ENCODE data around the gene RABAC1.
"Not testable (repeated sequence)": the region's sequence is repeated elsewhere in the genome, so short reads cannot be mapped to it uniquely, and the experiment has no call there.

RABAC1 gene

DNA sequence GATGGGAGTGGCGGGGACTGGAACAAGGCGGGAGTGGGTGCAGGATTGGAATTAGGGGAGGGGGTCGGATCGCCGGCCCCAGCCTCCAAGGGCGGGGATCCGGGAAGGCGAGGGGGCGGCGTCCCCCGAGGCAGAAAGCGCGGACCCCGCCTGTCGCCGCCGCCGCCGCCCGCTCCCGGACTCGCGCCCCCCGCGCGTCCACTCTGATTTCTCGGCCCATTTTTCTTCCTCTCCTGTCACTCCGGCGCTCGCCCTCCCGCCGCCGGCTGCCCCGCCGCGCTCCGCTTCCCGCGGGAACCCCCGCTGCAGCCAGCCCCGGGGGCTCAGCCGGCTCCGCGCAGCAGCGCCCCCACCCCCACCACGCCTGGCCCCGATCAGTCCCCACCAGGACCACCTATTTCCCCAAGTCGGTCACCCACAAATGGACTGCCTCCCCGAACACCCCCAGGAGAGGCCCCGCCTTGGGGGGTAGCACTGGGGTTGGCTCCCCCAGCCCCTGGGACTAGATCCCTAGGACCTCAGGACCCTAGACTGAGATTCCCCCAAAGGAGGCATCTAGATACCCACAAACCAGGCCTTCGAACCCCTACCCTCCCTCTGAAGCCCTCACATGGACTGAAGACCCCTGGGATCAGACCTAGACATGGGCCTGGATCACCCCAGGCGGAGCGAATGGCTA lies 18.3 kb downstream of the RABAC1 start:
- Histone ChIP-seq H3K9me3 (no peaks in the 10 kb centered on the region), H3K4me1 (peaks cover 0 to 19% (median 16%) of the 10 kb centered on the region in 4 donors), H3K4me3 (peak overlapping the region; percentile 14 to 40), H3K27ac (no peak overlapping the region), H3K27me3 (peaks cover 7 to 78% of the 10 kb centered on the region in 2 donors), H3K36me3 (peaks cover 0 to 6% (median 0%) of the 10 kb centered on the region in 3 donors)
- intact Hi-C loops (cut with DNase I; ENCODE audit: low total_unique reads) = no loop called here
- TF ChIP-seq, protein P1, sequence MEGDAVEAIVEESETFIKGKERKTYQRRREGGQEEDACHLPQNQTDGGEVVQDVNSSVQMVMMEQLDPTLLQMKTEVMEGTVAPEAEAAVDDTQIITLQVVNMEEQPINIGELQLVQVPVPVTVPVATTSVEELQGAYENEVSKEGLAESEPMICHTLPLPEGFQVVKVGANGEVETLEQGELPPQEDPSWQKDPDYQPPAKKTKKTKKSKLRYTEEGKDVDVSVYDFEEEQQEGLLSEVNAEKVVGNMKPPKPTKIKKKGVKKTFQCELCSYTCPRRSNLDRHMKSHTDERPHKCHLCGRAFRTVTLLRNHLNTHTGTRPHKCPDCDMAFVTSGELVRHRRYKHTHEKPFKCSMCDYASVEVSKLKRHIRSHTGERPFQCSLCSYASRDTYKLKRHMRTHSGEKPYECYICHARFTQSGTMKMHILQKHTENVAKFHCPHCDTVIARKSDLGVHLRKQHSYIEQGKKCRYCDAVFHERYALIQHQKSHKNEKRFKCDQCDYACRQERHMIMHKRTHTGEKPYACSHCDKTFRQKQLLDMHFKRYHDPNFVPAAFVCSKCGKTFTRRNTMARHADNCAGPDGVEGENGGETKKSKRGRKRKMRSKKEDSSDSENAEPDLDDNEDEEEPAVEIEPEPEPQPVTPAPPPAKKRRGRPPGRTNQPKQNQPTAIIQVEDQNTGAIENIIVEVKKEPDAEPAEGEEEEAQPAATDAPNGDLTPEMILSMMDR (IDR thresholded peaks at IDR 0.05) = no peak
- DNase-seq = no peak

DNA sequence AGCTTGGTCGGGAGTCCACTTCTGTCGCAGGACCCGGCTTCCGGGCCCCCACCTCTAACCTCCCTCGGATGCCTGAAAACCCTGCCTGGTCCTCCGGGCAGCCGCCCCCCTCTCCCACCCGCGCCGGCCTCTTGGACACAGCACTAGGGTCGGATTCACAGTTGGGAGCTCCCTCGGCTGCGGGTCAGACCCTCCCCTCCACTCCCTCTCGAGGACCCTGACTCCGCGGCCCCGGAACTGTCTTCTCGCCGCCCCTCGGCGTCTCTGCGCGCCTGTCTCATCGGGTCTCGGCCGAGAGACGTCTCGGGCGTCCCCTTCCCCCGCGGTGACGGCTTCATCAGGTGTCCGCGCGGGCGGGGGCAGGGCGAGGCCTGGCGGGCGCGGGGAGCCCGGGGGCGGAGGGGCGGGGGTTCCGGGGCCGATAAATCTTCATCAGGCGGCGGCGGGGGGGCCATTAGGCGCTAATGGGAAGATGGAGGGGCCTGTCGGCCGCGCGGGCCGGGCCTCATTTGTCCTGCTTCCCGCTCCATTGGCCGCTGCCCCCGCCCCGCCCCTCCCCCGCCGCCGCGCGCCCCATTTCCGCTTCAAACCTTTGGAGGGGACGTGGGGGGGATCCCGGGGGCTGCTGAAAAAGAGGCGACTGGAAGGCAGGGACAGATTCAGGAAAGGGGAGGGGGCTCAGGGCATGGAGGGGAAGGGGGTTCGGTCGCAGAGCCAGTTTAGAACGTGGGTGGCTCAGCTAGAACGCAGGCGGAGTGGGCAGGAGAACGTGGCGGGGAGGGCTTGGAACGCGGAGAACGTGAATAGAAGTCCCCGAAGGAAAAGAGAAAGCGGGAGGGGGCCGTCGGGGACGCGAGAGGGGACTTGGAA lies 19.0 kb downstream of the RABAC1 start:
- Histone ChIP-seq H3K27ac (no peak overlapping the region), H3K36me3 (no peaks in the 10 kb centered on the region), H3K4me3 (peak overlapping the region; percentile 14 to 40), H3K4me1 (peaks cover 0 to 19% (median 16%) of the 10 kb centered on the region in 4 donors), H3K9me3 (no peaks in the 10 kb centered on the region), H3K27me3 (peaks cover 7 to 80% of the 10 kb centered on the region in 2 donors)
- TF ChIP-seq, protein P1 (IDR thresholded peaks at IDR 0.05) = no peak
- intact Hi-C loops (cut with DNase I; ENCODE audit: low total_unique reads) = no loop called here
- DNase-seq = no peak

GRCh38 chr19:41939209-41939608 lies 19.9 kb downstream of the RABAC1 start:
- H3K4me3 ChIP-seq; DNase-seq; H3K36me3 ChIP-seq; H3K9me3 ChIP-seq; H3K27ac ChIP-seq; intact Hi-C loops (cut with DNase I; ENCODE audit: low total_unique reads): not testable (repeated sequence)
- peaks cover 7 to 78% of the 10 kb centered on the region in 2 donors for H3K27me3 ChIP-seq
- H3K4me1 ChIP-seq = peaks cover 0 to 19% (median 16%) of the 10 kb centered on the region in 4 donors

GRCh38 chr19:41937525-41938468 lies 21.3 kb downstream of the RABAC1 start:
- peaks cover 0 to 23% (median 16%) of the 10 kb centered on the region in 4 donors for H3K4me1 ChIP-seq
- intact Hi-C loops (cut with DNase I; ENCODE audit: low total_unique reads) = no loop called here
- TF ChIP-seq, protein P1 (IDR thresholded peaks at IDR 0.05) = no peak
- H3K27me3 ChIP-seq = peaks cover 7 to 79% of the 10 kb centered on the region in 2 donors
- no peaks in the 10 kb centered on the region for H3K36me3 ChIP-seq
- H3K27ac ChIP-seq = no peak overlapping the region
- H3K4me3 ChIP-seq = no peak overlapping the region
- H3K9me3 ChIP-seq = no peaks in the 10 kb centered on the region
- DNase-seq = no peak

GRCh38 chr19:41936961-41937360 lies 22.2 kb downstream of the RABAC1 start:
- Histone ChIP-seq H3K36me3 (no peaks in the 10 kb centered on the region), H3K9me3 (no peaks in the 10 kb centered on the region), H3K27me3 (peaks cover 10 to 81% of the 10 kb centered on the region in 2 donors), H3K4me3 (no peak overlapping the region), H3K4me1 (peaks cover 0 to 23% (median 16%) of the 10 kb centered on the region in 4 donors), H3K27ac (no peak overlapping the region)
- intact Hi-C loops (cut with DNase I; ENCODE audit: low total_unique reads) = no loop called here
- TF ChIP-seq, protein P1 (IDR thresholded peaks at IDR 0.05) = no peak
- DNase-seq = no peak

Data from tibial artery (tissue), 4 donors.